ENCODE results near the gene PPM1E.
"Not testable (repeated sequence)": the region's sequence is repeated elsewhere in the genome, so short reads cannot be mapped to it uniquely, and the experiment has no call there.

The PPM1E gene

GRCh38 chr17:58747674-58748073 lies 8.0 kb upstream of the PPM1E start:
- Histone ChIP-seq H3K36me3 (ENCODE audit: control insufficient read depth, insufficient read depth, low read length) (no peaks in the 10 kb centered on the region), H3K4me1 (ENCODE audit: control insufficient read depth, insufficient read depth, low read length, poor library complexity, severe bottlenecking) (no peaks in the 10 kb centered on the region), H3K4me3 (ENCODE audit: insufficient read depth, low read depth, low read length, poor library complexity, severe bottlenecking) (no peak overlapping the region), H3K27ac (ENCODE audit: insufficient read depth, low read length, poor library complexity, severe bottlenecking) (no peak overlapping the region), H3K27me3 (replicated peaks; ENCODE audit: control insufficient read depth, insufficient read depth, low read length, poor library complexity, severe bottlenecking) (no peaks in the 10 kb centered on the region), H3K9me3 (ENCODE audit: control insufficient read depth, low read length) (no peaks in the 10 kb centered on the region)
- no peak for DNase-seq

DNA sequence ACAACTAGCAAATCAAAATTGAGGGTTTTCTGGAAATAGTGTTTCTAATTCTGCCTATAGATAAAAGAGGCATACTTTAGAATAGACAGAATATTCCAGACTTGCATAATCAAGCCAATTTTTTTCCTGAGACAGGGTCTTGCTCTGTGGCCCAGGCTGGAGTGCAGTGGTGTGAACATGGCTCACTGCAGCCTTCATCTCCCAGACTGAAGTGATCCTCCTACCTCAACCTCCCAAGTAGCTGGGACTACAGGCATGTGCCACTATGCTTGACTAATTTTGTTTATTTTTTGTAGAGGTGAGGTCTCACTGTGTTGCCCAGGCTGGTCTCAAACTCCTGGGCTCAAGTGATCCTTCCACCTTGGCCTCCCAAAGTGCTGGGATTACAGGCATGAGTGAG lies 6.0 kb upstream of the PPM1E start:
- DNase-seq; H3K4me1 ChIP-seq (ENCODE audit: control insufficient read depth, insufficient read depth, low read length, poor library complexity, severe bottlenecking); H3K9me3 ChIP-seq (ENCODE audit: control insufficient read depth, low read length); H3K27ac ChIP-seq (ENCODE audit: insufficient read depth, low read length, poor library complexity, severe bottlenecking); H3K36me3 ChIP-seq (ENCODE audit: control insufficient read depth, insufficient read depth, low read length); H3K27me3 ChIP-seq (replicated peaks; ENCODE audit: control insufficient read depth, insufficient read depth, low read length, poor library complexity, severe bottlenecking); H3K4me3 ChIP-seq (ENCODE audit: insufficient read depth, low read depth, low read length, poor library complexity, severe bottlenecking): not testable (repeated sequence)

- DNase-seq = no peak
- H3K4me1 ChIP-seq (ENCODE audit: control insufficient read depth, insufficient read depth, low read length, poor library complexity, severe bottlenecking) = peaks cover 11% of the 10 kb centered on the region
- peaks cover 22% of the 10 kb centered on the region for H3K27me3 ChIP-seq (replicated peaks; ENCODE audit: control insufficient read depth, insufficient read depth, low read length, poor library complexity, severe bottlenecking)
- no peak overlapping the region for H3K4me3 ChIP-seq (ENCODE audit: insufficient read depth, low read depth, low read length, poor library complexity, severe bottlenecking)
- H3K9me3 ChIP-seq (ENCODE audit: control insufficient read depth, low read length) = no peaks in the 10 kb centered on the region
- no peaks in the 10 kb centered on the region for H3K36me3 ChIP-seq (ENCODE audit: control insufficient read depth, insufficient read depth, low read length)
- no peak overlapping the region for H3K27ac ChIP-seq (ENCODE audit: insufficient read depth, low read length, poor library complexity, severe bottlenecking)
Observed at GRCh38 chr17:58753026-58753425, 2.6 kb upstream of the PPM1E start.

DNA sequence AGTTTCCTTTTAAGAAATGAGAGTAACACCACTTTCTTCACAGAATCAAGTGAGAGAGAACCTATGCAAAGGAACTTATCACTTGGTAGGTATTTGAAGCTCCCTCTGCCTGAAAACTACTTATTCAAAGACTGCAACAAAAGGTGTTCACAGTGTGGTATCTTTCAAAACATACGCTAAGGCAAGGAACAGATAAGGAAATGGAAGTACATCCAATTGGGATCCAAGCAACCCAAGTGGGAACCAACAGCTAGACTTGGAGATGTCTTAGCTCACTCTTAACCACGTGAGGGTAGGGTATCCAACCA lies 431 bp upstream of the PPM1E start:
- Histone ChIP-seq H3K27ac (ENCODE audit: insufficient read depth, low read length, poor library complexity, severe bottlenecking) (no peak overlapping the region), H3K9me3 (ENCODE audit: control insufficient read depth, low read length) (no peaks in the 10 kb centered on the region), H3K4me1 (ENCODE audit: control insufficient read depth, insufficient read depth, low read length, poor library complexity, severe bottlenecking) (peaks cover 11% of the 10 kb centered on the region), H3K4me3 (ENCODE audit: insufficient read depth, low read depth, low read length, poor library complexity, severe bottlenecking) (peak overlapping the region; percentile 77), H3K36me3 (ENCODE audit: control insufficient read depth, insufficient read depth, low read length) (no peaks in the 10 kb centered on the region), H3K27me3 (replicated peaks; ENCODE audit: control insufficient read depth, insufficient read depth, low read length, poor library complexity, severe bottlenecking) (peaks cover 28% of the 10 kb centered on the region)
- DNase-seq = no peak

DNA sequence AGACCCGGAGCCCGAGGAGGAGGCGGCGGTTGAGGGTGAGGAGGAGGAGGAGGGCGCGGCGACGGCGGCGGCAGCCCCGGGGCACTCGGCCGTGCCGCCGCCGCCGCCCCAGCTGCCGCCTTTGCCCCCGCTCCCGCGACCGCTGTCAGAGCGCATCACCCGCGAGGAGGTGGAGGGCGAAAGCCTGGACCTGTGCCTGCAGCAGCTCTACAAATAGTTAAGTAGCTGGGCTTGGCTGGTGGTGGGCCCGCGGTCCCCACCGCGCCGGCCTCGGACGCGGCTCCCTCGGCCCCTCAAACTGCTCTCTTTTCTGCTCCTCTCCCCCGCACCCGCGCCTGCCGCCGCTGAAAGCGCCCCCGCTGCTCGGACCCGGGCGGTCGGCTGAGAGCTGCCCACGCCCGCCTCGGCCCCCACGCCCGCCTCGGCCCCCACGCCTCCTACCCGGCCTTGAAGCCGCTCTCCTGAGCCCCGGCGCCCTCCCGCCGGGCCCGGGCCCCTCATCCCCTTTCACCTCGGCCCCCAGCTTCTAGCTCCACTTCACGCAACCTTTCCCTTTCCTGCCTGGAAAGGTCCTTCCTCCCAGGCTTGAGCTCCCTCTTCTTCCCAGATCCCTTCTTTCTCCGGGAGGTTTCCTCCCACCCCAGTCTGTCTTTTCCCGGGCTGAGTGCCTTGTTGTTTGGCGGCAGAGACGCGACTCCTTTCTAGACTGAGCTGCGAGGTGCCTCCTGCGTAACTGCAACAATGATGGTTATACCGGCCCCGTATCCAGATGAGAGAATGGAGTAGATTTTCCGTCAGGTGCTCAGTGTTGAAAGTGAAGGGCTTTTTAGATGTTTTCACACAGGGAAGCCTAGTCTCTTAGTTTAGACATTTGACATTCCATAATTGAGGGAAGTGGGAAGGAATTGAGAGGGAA lies 850 bp downstream of the PPM1E start:
- Histone ChIP-seq H3K4me1 (ENCODE audit: control insufficient read depth, insufficient read depth, low read length, poor library complexity, severe bottlenecking) (peaks cover 11% of the 10 kb centered on the region), H3K36me3 (ENCODE audit: control insufficient read depth, insufficient read depth, low read length) (no peaks in the 10 kb centered on the region), H3K27me3 (replicated peaks; ENCODE audit: control insufficient read depth, insufficient read depth, low read length, poor library complexity, severe bottlenecking) (peaks cover 28% of the 10 kb centered on the region), H3K9me3 (ENCODE audit: control insufficient read depth, low read length) (no peaks in the 10 kb centered on the region), H3K4me3 (ENCODE audit: insufficient read depth, low read depth, low read length, poor library complexity, severe bottlenecking) (peak overlapping the region; percentile 77), H3K27ac (ENCODE audit: insufficient read depth, low read length, poor library complexity, severe bottlenecking) (no peak overlapping the region)
- DNase-seq = no peak

DNA sequence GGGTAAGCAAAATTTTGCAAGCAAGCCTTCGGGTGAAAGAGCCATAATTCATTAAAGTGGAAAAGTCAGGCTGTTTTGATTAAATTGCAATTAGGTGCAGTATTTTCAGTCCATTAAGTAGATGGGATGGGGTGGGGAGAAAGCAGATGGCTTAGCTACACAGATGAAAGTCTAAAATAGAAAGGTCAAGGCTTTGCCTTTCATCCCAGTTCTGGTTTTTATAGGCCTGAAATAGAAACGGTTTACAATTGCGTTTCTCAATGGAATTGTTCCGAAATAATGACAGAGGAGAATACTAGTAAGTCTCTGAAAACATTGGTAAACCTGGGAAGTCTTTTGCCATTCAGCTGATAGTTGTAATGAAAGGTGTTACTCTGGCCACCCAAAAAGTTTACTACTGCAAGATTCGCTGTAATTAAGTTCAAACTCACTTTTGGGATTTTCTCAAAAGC lies 1.5 kb downstream of the PPM1E start:
- Histone ChIP-seq H3K4me1 (ENCODE audit: control insufficient read depth, insufficient read depth, low read length, poor library complexity, severe bottlenecking) (peaks cover 11% of the 10 kb centered on the region), H3K4me3 (ENCODE audit: insufficient read depth, low read depth, low read length, poor library complexity, severe bottlenecking) (peak overlapping the region; percentile 77), H3K27me3 (replicated peaks; ENCODE audit: control insufficient read depth, insufficient read depth, low read length, poor library complexity, severe bottlenecking) (peaks cover 28% of the 10 kb centered on the region), H3K36me3 (ENCODE audit: control insufficient read depth, insufficient read depth, low read length) (no peaks in the 10 kb centered on the region), H3K9me3 (ENCODE audit: control insufficient read depth, low read length) (no peaks in the 10 kb centered on the region), H3K27ac (ENCODE audit: insufficient read depth, low read length, poor library complexity, severe bottlenecking) (no peak overlapping the region)
- DNase-seq = no peak

GRCh38 chr17:58758890-58759289 lies 3.2 kb downstream of the PPM1E start:
- H3K27me3 ChIP-seq (replicated peaks; ENCODE audit: control insufficient read depth, insufficient read depth, low read length, poor library complexity, severe bottlenecking) = peaks cover 28% of the 10 kb centered on the region
- peaks cover 11% of the 10 kb centered on the region for H3K4me1 ChIP-seq (ENCODE audit: control insufficient read depth, insufficient read depth, low read length, poor library complexity, severe bottlenecking)
- DNase-seq = no peak
- H3K9me3 ChIP-seq (ENCODE audit: control insufficient read depth, low read length) = no peaks in the 10 kb centered on the region
- no peak overlapping the region for H3K27ac ChIP-seq (ENCODE audit: insufficient read depth, low read length, poor library complexity, severe bottlenecking)
- no peaks in the 10 kb centered on the region for H3K36me3 ChIP-seq (ENCODE audit: control insufficient read depth, insufficient read depth, low read length)
- no peak overlapping the region for H3K4me3 ChIP-seq (ENCODE audit: insufficient read depth, low read depth, low read length, poor library complexity, severe bottlenecking)

- Histone ChIP-seq H3K4me1 (ENCODE audit: control insufficient read depth, insufficient read depth, low read length, poor library complexity, severe bottlenecking) (peaks cover 11% of the 10 kb centered on the region), H3K4me3 (ENCODE audit: insufficient read depth, low read depth, low read length, poor library complexity, severe bottlenecking) (no peak overlapping the region), H3K36me3 (ENCODE audit: control insufficient read depth, insufficient read depth, low read length) (no peaks in the 10 kb centered on the region), H3K27ac (ENCODE audit: insufficient read depth, low read length, poor library complexity, severe bottlenecking) (no peak overlapping the region), H3K9me3 (ENCODE audit: control insufficient read depth, low read length) (no peaks in the 10 kb centered on the region), H3K27me3 (replicated peaks; ENCODE audit: control insufficient read depth, insufficient read depth, low read length, poor library complexity, severe bottlenecking) (peaks cover 28% of the 10 kb centered on the region)
- DNase-seq = no peak
Observed at GRCh38 chr17:58759522-58759921, 3.9 kb downstream of the PPM1E start.

- no peaks in the 10 kb centered on the region for H3K36me3 ChIP-seq (ENCODE audit: control insufficient read depth, insufficient read depth, low read length)
- no peak for DNase-seq
- H3K9me3 ChIP-seq (ENCODE audit: control insufficient read depth, low read length) = no peaks in the 10 kb centered on the region
- no peak overlapping the region for H3K4me3 ChIP-seq (ENCODE audit: insufficient read depth, low read depth, low read length, poor library complexity, severe bottlenecking)
- no peak overlapping the region for H3K27ac ChIP-seq (ENCODE audit: insufficient read depth, low read length, poor library complexity, severe bottlenecking)
- H3K27me3 ChIP-seq (replicated peaks; ENCODE audit: control insufficient read depth, insufficient read depth, low read length, poor library complexity, severe bottlenecking) = peaks cover 28% of the 10 kb centered on the region
- H3K4me1 ChIP-seq (ENCODE audit: control insufficient read depth, insufficient read depth, low read length, poor library complexity, severe bottlenecking) = peaks cover 11% of the 10 kb centered on the region
Observed at GRCh38 chr17:58760248-58760647, 4.6 kb downstream of the PPM1E start.

DNA sequence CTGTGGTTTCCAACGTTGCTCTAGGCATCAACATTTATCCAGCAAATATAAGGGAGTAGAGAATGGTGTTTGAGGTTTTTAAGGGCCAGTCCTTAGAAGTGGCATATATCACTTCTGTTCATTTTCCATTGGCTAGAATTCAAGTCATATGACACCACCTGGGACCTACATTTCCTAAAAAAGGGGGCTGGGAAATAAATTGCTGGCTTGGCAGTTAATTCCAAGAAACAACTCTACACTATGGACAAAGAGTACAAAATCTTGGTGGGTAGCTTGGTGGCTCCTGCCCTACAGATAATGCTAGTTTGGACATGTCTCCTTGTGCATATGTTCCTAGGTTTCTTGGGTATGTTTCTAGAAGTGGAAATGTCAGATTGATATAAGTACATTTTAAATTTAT lies 7.6 kb downstream of the PPM1E start:
- H3K4me3 ChIP-seq (ENCODE audit: insufficient read depth, low read depth, low read length, poor library complexity, severe bottlenecking) = no peak overlapping the region
- H3K27ac ChIP-seq (ENCODE audit: insufficient read depth, low read length, poor library complexity, severe bottlenecking) = no peak overlapping the region
- no peaks in the 10 kb centered on the region for H3K4me1 ChIP-seq (ENCODE audit: control insufficient read depth, insufficient read depth, low read length, poor library complexity, severe bottlenecking)
- H3K27me3 ChIP-seq (replicated peaks; ENCODE audit: control insufficient read depth, insufficient read depth, low read length, poor library complexity, severe bottlenecking) = peaks cover 6% of the 10 kb centered on the region
- H3K9me3 ChIP-seq (ENCODE audit: control insufficient read depth, low read length) = no peaks in the 10 kb centered on the region
- no peak for DNase-seq
- no peaks in the 10 kb centered on the region for H3K36me3 ChIP-seq (ENCODE audit: control insufficient read depth, insufficient read depth, low read length)
